ENCODE data around the gene DPH1. TPM values are rescaled to one million over a fixed set of nuclear protein-coding genes. Genes with fewer than 3 reads are reported as not detected.

DPH1 gene
- total RNA-seq, 6 donors from 2014 or later, result 28.8 to 129 (median 45.1) TPM

DNA sequence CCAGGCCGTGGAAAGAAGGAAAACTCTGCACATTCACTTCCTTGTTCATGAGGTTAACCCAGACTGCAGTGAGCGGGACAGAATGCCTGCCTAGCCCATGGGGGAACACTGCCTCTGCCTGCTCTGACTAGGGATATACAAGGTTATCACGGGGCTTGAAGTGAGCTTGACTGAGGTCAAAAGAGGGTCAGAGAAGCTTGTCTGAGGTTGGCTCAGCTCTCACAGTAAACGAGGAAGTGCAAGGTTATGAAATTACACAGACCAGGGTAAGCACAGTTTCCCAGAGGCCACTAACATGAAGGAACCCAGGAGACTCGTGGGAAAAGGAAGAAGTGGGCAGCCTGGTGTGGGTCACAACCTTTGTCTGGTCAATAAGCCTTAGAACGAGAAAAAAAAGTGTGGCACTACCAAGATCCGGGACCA lies 53.7 kb downstream of the DPH1 start:
- DNase-seq, result peak in 1 of 2 donors; percentile 88

DNA sequence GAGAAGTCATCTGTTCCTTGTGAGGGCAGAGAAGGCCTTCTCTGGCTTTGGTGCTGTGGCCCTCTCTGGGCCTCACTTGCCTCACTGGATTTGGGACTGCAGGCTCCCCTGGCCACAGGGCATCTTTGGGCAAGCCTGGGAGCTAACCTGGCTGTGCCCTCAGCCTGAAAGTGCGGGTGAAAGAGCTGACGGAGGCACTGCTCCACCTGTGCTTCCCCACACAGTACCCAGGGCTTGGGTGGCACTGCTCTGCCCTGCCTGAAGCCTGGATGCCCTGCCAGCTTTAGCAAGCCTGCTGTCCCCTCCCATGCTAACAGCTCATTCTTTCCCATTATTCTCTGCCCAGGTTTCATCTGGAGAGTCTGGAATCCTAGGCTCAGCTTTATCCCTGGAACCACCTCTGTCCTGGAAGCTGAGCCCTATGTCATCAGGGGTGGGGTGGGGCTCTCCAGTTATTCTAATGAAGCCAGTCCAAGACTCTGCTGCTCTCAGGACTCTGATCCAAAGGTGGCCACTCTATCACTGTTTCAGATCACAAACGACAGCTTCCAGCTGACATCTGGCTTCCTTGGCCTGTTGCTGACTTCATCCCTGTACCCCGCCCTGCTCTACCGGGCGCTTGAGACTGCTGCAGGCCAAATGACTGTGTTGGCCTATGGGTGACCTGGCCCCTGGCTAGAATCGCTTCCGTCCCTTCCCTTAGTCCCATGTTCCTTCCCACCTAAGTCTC lies 54.2 kb downstream of the DPH1 start:
- 31 to 55% methylated on average over 7 to 8 of the region's 8 CpGs for WGBS, 2 donors

More for the DNA sequence above, 53.7 kb downstream of the DPH1 start:
- peak; percentile 55 to 69 for ATAC-seq (ENCODE audit: low FRiP score in 2 of 2)
- H3K4me1 ChIP-seq, result peaks cover 51 to 61% (median 58%) of the 10 kb centered on the region in 4 donors
- no peaks in the 10 kb centered on the region for H3K9me3 ChIP-seq
- H3K36me3 ChIP-seq, result peaks cover under 1 to 31% (median 21%) of the 10 kb centered on the region in 4 donors
- TF ChIP-seq POLR2A (IDR thresholded peaks at IDR 0.05) (peak in 2 of 4 donors; percentile 7 to 22), EP300 (IDR thresholded peaks at IDR 0.05) (peak in 1 of 4 donors; percentile 50), POLR2AphosphoS5 (IDR thresholded peaks at IDR 0.05) (peak; percentile 63 to 66)
- TF ChIP-seq, protein P1, sequence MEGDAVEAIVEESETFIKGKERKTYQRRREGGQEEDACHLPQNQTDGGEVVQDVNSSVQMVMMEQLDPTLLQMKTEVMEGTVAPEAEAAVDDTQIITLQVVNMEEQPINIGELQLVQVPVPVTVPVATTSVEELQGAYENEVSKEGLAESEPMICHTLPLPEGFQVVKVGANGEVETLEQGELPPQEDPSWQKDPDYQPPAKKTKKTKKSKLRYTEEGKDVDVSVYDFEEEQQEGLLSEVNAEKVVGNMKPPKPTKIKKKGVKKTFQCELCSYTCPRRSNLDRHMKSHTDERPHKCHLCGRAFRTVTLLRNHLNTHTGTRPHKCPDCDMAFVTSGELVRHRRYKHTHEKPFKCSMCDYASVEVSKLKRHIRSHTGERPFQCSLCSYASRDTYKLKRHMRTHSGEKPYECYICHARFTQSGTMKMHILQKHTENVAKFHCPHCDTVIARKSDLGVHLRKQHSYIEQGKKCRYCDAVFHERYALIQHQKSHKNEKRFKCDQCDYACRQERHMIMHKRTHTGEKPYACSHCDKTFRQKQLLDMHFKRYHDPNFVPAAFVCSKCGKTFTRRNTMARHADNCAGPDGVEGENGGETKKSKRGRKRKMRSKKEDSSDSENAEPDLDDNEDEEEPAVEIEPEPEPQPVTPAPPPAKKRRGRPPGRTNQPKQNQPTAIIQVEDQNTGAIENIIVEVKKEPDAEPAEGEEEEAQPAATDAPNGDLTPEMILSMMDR (IDR thresholded peaks at IDR 0.05), result no peak
- no peaks in the 10 kb centered on the region for H3K27me3 ChIP-seq
- WGBS, 2 donors, result 11 to 13% methylated on average over 7 of the region's 7 CpGs
- H3K4me3 ChIP-seq, result no peak overlapping the region
- peak overlapping the region; percentile 77 to 92 (median 86) for H3K27ac ChIP-seq

DNA sequence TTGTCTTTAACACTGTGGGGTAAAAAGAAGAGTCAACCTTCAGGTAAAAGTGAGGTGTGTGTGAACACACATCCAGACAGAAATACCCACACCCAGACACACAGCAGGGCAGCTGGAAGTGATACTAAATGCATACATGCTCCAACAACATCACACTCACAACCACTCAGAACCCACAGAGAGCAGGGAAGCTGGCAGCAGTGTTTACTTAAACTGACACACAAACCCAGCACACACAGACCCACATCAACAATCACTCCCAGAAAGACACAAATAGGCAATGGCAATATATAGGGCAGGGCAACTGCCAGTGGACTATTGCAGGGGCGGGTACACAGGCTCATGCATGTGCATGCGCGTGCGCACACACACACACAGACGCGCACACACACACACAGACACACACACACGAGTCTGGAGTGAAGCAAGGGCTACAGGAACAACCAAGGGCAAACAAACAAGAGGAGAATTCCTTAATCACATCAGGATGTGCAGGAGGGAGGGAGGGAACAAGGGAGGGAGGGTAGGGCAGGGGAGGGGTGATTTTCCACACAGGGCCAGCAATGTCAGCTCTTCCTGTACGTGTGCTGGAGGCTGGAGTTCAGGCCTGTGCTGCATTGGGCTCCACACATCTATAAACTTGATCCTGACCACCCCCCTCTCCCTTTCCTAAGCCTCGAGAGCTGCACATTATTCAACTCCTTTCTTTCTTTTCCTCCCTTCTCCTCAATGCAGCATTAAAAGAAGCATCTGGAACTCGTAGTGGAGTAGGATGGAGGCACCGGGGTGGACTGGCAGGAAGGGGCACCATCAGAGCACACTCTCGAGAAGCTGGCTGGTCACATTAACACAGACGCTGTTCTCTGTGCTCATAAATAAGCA lies 55.1 kb downstream of the DPH1 start:
- peaks cover 0 to 21% (median 14%) of the 10 kb centered on the region in 4 donors for H3K36me3 ChIP-seq
- peaks cover 62 to 74% (median 71%) of the 10 kb centered on the region in 4 donors for H3K4me1 ChIP-seq
- ATAC-seq (ENCODE audit: low FRiP score in 2 of 2), result peak; percentile 35 to 58
- no peaks in the 10 kb centered on the region for H3K27me3 ChIP-seq
- DNase-seq, result peak in 1 of 2 donors; percentile 66
- H3K9me3 ChIP-seq, result no peaks in the 10 kb centered on the region
- no peak overlapping the region for H3K4me3 ChIP-seq
- TF ChIP-seq EP300 (IDR thresholded peaks at IDR 0.05), result no peak
- peak in 1 of 2 donors; percentile 24 for TF ChIP-seq POLR2AphosphoS5 (IDR thresholded peaks at IDR 0.05)
- TF ChIP-seq POLR2A (IDR thresholded peaks at IDR 0.05), result no peak
- 51 to 58% methylated on average over 13 of the region's 13 CpGs for WGBS, 2 donors
- H3K27ac ChIP-seq, result peak overlapping the region; percentile 77 to 92 (median 86)

More for the DNA sequence above, 54.2 kb downstream of the DPH1 start:
- Histone ChIP-seq H3K4me3 (no peak overlapping the region), H3K36me3 (peaks cover 0 to 25% (median 16%) of the 10 kb centered on the region in 4 donors), H3K27ac (peak overlapping the region; percentile 77 to 92 (median 86)), H3K4me1 (peaks cover 56 to 67% (median 64%) of the 10 kb centered on the region in 4 donors), H3K27me3 (no peaks in the 10 kb centered on the region), H3K9me3 (no peaks in the 10 kb centered on the region)
- ATAC-seq (ENCODE audit: low FRiP score in 2 of 2), result peak; percentile 34 to 82
- peak; percentile 26 to 56 for TF ChIP-seq POLR2AphosphoS5 (IDR thresholded peaks at IDR 0.05)
- peak in 1 of 4 donors; percentile 14 for TF ChIP-seq EP300 (IDR thresholded peaks at IDR 0.05)
- TF ChIP-seq, protein P1 (IDR thresholded peaks at IDR 0.05), result no peak
- peak in 1 of 2 donors; percentile 36 for DNase-seq

DNA sequence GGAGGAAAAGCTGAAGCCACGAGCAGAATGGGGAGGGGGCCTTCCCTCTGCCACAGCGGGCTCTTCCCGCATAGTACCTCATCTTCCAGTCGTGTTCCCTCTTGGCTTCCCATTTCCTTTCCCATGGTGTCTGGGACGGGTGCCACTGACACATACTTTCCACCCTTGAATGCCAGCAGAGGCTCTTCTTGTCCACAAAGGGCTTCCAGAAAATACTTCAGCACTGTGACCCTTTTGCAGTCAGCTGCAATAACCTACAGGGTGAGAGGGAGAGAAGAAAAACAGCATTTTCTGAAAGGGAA lies 55.6 kb downstream of the DPH1 start:
- WGBS, 2 donors, result 40 to 42% methylated on average over 5 of the region's 5 CpGs
- Histone ChIP-seq H3K4me3 (no peak overlapping the region), H3K27me3 (no peaks in the 10 kb centered on the region), H3K4me1 (peaks cover 68 to 79% (median 77%) of the 10 kb centered on the region in 4 donors), H3K36me3 (peaks cover 0 to 16% (median 11%) of the 10 kb centered on the region in 4 donors), H3K27ac (peak overlapping the region; percentile 77 to 92 (median 86)), H3K9me3 (no peaks in the 10 kb centered on the region)
- TF ChIP-seq POLR2AphosphoS5 (IDR thresholded peaks at IDR 0.05), result peak in 1 of 2 donors; percentile 56
- TF ChIP-seq POLR2A (IDR thresholded peaks at IDR 0.05), result no peak
- TF ChIP-seq, protein P1 (IDR thresholded peaks at IDR 0.05), result no peak
- peak in 1 of 4 donors; percentile 27 for TF ChIP-seq EP300 (IDR thresholded peaks at IDR 0.05)
- ATAC-seq (ENCODE audit: low FRiP score in 2 of 2) (no peak), DNase-seq (no peak)

DNA sequence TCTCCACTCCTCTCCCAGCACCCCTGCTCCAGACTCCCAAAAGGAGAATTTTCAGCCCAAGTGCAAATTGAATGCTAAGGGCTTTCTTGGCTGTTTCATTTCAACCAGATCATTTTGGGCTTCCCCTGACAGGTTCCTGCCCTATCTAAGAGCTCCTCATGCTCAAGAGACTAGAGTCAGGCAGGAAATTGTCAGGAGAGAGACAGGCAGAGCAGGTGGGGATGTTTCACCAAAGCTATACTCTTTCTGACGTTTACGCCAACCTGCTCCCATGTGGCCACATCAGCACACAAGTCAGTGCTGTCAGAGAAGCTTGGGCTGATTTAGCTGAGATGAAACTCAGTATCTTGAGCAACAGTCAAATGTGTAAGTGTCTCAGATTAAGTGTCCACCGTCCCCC lies 56.4 kb downstream of the DPH1 start:
- DNase-seq (no peak), ATAC-seq (ENCODE audit: low FRiP score in 2 of 2) (no peak)
- peaks cover 0 to 9% (median 5%) of the 10 kb centered on the region in 4 donors for H3K36me3 ChIP-seq
- peaks cover 75 to 87% (median 84%) of the 10 kb centered on the region in 4 donors for H3K4me1 ChIP-seq
- no peak for TF ChIP-seq EP300 (IDR thresholded peaks at IDR 0.05)
- no peak for TF ChIP-seq POLR2AphosphoS5 (IDR thresholded peaks at IDR 0.05)
- no peak for TF ChIP-seq POLR2A (IDR thresholded peaks at IDR 0.05)
- TF ChIP-seq, protein P1 (IDR thresholded peaks at IDR 0.05), result no peak
- peak overlapping the region; percentile 77 to 92 (median 86) for H3K27ac ChIP-seq
- WGBS, 2 donors, result 56 to 66% methylated on average over 3 of the region's 3 CpGs
- no peak overlapping the region for H3K4me3 ChIP-seq
- no peaks in the 10 kb centered on the region for H3K27me3 ChIP-seq
- H3K9me3 ChIP-seq, result no peaks in the 10 kb centered on the region
